GM10248 (cell line): Measurements from ENCODE around the gene LDHAL6B.

Source experiments
- CTCF ChIA-PET: fragments of 300-600 bp; sonication (Branson Sonifier 250); formaldehyde crosslinking; extraction: SDS; loops from one replicate; lab custom pipeline; 2021; ENCODE audit warnings: antibody characterized with exemption; lab: Yijun Ruan, JAX
- POLR2A ChIA-PET: fragments of 350-650 bp; sonication (Branson Sonifier 250); formaldehyde crosslinking; extraction: SDS; loops from one replicate; lab custom pipeline; 2020; ENCODE audit warnings: antibody characterized with exemption; lab: Yijun Ruan, JAX
- DNase-seq: peaks from one replicate; pipeline ENCODE4 v3.0.0; 2012; ENCODE audit errors: extremely low spot score
- CTCF ChIP-seq: IDR thresholded peaks from 2 replicates; pipeline ENCODE4 v1.5.1; 2012; ENCODE audit warnings: mild to moderate bottlenecking, low read depth; ENCODE audit errors: extremely low read depth, missing control alignments, control extremely low read depth

Gene LDHAL6B

GRCh38 chr15:59208613-59209249 is 2.1 kb downstream of the LDHAL6B start:
- POLR2A ChIA-PET: no interaction called here

GRCh38 chr15:59210186-59210585 is 3.5 kb downstream of the LDHAL6B start:
- DNase-seq: no peak
- POLR2A ChIA-PET: no interaction called here
- CTCF ChIA-PET: no interaction called here
- TF ChIP-seq CTCF: no peak

More at GRCh38 chr15:59208613-59209249, 2.1 kb downstream of the LDHAL6B start:
- TF ChIP-seq CTCF: no peak
- DNase-seq: no peak
- CTCF ChIA-PET: no interaction called here

GRCh38 chr15:59216911-59217310 is 10.3 kb downstream of the LDHAL6B start:
- no peak for DNase-seq
- CTCF ChIA-PET: interaction anchor here (2.1 to 2.8 kb wide), 2 partner anchors 12 to 30 kb away, joined by 7 to 10 read pairs; no protein-coding TSS in a partner anchor
- POLR2A ChIA-PET: no interaction called here
- no peak for TF ChIP-seq CTCF

- no peak for DNase-seq
- POLR2A ChIA-PET: no interaction called here
- TF ChIP-seq CTCF: no peak
- CTCF ChIA-PET: interaction anchor here (2.1 to 2.8 kb wide), 2 partner anchors 13 to 29 kb away, joined by 7 to 10 read pairs; no protein-coding TSS in a partner anchor
Observed at GRCh38 chr15:59217876-59218498, 11.3 kb downstream of the LDHAL6B start.

- no peak for DNase-seq
- POLR2A ChIA-PET: no interaction called here
- CTCF ChIA-PET: interaction anchor here (2.1 to 2.8 kb wide), 3 partner anchors 14 to 28 kb away, joined by 6 to 10 read pairs (median 7); no protein-coding TSS in a partner anchor
- no peak for TF ChIP-seq CTCF
Observed at GRCh38 chr15:59218710-59219109, 12.1 kb downstream of the LDHAL6B start.

- ChIA-PET CTCF (interaction anchor here (4.0 kb wide), 1 partner anchor 12 kb away, joined by 13 read pairs; no protein-coding TSS in a partner anchor), POLR2A (no interaction called here)
- no peak for TF ChIP-seq CTCF
- DNase-seq: no peak
Observed at GRCh38 chr15:59221511-59222505, 15.2 kb downstream of the LDHAL6B start.
